Hematopoietic multipotent progenitor cell treated with erythropoietin and hydrocortisone succinate and interleukin-3 and kit ligand, for 17 days (in vitro differentiated cells): Measurements from ENCODE around the gene CDYL2.

Source experiments
- DNase-seq: peaks from one replicate; pipeline ENCODE4 v3.0.0-alpha.2; 2015; ENCODE audit warnings: low spot score

The CDYL2 gene

GRCh38 chr16:80592273-80592672 is 212.1 kb downstream of the CDYL2 start:
- DNase-seq, result no peak

DNA sequence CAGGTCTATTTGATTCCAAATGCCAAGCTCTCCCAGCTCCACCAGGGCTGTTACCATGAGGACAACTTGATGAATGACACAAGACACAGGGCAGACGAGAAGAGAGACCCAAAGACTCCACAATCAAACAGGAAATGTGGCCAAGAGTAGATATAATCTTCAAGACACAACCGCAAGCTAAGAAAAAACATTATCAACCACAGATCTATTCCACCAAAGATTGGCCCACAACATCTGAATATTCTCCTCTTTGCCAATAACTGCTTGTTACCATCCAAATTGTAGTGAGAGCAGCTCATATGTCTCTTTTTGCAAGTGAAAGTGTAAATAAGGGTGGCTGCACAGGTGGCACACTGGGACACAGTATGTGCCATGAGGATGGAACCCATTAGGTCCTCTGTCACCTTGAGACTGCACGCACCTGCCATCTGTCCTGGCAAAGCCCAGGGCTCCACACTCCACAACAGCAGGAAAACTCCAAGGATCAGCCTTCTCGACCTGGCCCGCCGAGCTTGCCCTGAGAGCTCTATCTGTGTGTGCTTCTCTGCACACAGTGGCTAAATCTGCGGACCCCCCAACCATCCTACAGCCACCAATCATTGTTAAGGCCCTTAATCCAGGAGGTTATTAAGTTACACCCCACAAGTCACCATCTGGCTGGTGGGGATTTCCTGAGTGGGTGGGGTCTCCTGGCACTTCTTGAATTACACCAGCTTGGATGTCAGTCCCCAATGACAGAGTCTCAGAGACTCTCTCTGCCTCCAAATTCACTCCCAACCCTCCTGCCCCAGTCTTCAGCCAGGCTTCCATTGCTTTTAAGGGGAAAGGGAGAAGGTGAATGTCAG is 213.1 kb downstream of the CDYL2 start:
- no peak for DNase-seq

DNA sequence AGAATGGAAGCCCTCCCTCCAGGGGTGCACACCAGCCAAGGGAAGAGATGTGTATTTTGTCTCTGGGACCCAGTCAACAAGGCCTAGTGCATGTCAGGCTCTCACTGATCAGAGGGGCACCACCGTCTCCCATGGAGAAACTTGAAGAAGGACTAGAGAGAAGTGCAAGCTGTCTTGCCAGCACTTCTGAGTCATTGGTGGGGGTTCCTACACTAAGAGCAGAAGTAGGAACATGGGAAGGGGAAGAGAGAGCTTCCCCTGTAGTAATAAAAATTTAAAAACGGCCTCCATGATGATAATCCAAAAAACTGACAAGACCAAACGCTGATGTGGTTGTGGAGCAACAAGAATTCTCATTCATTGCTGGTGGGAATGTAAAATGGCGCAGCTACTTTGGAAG is 217.3 kb downstream of the CDYL2 start:
- no peak for DNase-seq

DNA sequence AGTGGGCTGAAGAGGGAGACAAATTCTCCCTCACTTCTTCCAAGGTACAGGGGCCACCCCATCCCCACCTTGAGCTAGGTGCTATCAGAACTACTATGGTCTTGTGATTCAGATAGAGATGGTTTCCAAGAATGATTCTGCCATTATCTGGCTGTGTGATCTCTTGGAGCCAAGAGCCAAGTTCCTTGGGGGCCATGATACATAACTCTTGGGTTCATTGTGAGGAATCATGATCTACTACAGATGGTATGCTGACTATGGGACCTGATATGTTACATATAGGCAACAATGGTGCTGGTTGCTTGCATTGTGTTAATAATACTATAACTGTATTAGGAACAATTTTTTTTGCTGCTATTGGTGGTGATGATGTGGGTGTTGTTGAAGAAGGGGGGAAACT is 217.9 kb downstream of the CDYL2 start:
- no peak for DNase-seq

DNA sequence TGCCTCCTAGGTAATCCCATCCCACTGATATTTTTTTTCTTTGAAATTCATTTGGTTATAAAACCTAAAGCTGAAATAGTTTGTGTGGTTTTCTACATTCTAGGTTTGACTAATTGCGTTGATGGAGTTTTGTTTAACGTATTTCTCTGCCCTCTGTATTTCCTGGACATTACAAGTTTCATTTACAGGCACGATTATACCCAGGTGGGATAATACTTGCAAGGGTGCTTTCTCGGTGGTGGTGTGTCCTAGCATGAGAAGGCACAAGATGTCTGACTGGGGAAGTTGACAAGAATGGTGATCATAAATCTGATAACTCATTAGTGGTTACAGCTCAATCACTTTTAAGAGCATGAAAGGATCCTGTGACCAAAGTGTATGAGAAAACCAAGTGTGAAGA is 218.6 kb downstream of the CDYL2 start:
- DNase-seq, result no peak

DNA sequence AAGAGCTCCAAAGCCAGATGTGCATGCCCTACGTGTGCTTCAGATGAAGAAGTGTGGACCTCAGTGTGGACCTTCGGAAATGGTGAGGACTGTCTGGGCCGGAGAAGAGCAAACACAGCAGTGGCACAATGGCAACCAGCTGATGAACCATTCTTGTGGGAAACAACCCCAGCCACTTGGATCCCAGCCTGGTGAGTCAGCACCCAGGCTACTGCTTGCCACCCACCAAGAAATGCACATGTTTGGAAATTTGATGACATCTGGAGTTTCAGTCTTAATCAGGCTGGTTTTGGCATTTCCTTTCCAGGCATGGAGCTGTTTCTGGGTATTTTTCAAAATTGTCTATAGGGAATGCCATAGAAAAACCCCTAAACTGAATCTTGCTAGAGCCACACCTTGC is 220.9 kb downstream of the CDYL2 start:
- DNase-seq, result no peak

GRCh38 chr16:80580109-80580832 is 224.1 kb downstream of the CDYL2 start:
- no peak for DNase-seq

GRCh38 chr16:80577485-80578280 is 226.7 kb downstream of the CDYL2 start:
- no peak for DNase-seq

GRCh38 chr16:80576343-80576912 is 228.0 kb downstream of the CDYL2 start:
- DNase-seq, result no peak

- no peak for DNase-seq
Observed at GRCh38 chr16:80573700-80574120, 230.7 kb downstream of the CDYL2 start.

DNA sequence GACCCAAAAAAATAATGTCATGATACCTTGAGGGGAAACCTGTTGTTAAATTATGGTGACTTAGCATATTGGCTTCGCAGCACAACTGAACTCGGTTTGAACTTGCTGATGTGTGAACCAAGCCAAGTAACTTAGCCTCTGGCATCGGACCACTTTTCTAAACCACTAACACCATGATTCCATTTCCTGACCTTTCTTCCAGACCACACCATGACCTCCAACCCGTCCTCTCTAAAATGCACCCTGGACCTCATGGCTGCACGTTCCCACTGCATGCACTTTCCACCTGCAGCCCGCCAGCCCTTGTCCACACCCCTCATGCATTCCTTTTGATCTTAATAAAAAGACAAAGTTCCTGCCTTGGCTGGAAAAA is 234.3 kb downstream of the CDYL2 start:
- no peak for DNase-seq

- no peak for DNase-seq
Observed at GRCh38 chr16:80569440-80570105, 234.8 kb downstream of the CDYL2 start.

GRCh38 chr16:80564394-80564793 is 240.0 kb downstream of the CDYL2 start:
- no peak for DNase-seq

DNA sequence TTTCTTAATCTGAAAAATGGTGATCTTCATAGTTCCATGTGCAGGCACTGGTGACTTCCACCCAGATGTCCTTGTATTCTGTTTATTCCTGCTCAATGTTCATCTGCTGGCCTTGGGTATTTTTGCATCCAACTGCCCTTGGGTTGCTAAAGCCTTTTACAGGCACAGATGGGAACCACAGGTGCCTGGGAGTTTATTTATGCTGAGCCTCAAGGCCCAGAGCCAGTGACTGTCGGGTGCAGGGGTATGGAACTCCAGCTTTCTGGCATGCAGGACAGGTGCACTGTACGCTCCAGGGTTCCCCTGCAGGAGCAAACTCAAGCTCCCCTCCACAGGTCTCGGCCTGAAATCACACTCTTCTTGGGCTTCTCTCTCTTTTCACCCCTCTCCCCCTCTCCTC is 241.3 kb downstream of the CDYL2 start:
- DNase-seq, result no peak

- no peak for DNase-seq
Observed at GRCh38 chr16:80559369-80559768, 245.0 kb downstream of the CDYL2 start.

DNA sequence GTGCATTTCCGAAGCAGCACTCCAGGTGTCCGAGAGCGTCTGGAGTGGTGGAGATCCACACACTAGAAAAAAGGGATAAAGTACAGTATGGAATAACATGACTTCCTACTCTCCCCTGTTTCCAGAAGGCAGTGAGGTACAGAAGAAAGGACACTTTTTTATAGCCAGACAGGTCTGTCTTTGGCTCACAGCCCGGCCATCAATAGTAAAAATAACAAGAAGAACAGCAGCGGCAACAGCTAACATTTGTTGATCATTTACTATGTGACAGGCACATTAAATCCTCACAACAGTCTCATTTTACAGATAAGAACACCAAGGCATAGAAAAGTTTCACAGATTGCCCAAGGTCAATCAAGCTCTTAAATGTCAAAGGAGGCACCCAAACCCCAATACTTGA is 247.4 kb downstream of the CDYL2 start:
- no peak for DNase-seq

DNA sequence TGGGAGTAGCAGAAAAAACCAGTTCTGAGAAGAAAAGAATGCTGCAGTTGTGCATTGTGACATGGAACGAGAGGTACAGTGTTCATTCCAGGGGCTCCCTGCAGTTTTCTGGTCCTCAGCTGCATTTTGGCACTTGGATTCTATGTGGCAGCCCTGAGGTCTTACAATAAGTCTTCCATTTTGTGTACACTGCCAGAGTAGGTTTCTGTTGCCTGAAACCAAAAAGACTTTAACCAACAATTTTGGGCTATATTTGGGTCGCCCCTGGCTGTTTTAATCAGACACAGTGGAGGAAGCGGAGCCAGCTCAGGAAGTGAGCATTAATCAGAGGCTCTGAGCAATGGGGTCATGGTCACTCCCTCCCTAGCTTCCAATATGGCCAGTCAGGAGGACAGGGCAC is 247.9 kb downstream of the CDYL2 start:
- DNase-seq, result no peak

DNA sequence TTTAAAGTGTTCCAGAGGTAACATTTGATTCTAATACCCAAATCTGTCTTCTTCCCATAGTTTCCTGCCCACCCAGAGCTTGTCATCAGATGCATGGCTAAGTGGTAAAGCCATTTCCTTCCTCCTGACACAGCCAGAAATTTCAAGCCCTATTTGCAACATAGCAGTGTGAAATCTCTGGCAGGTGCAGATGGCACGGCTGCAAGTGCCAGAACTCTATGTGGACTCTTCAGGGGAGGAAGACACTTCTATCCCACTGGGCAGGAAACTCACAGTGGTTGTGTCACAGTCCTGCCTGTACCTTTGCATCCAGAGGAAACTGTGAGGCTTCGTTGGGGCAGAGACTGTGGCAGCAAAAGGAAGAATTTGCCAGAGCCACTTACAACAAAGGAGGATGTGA is 250.4 kb downstream of the CDYL2 start:
- no peak for DNase-seq

- DNase-seq, result no peak
Observed at GRCh38 chr16:80552277-80552676, 252.1 kb downstream of the CDYL2 start.
